ENCODE results near the gene VSTM4.

Gene VSTM4

GRCh38 chr10:49054753-49055152 lies 60.6 kb downstream of the VSTM4 start:
- no peak for TF ChIP-seq CTCF (IDR thresholded peaks at IDR 0.05)
- Histone ChIP-seq H3K4me3 (no peak overlapping the region), H3K9me3 (no peaks in the 10 kb centered on the region), H3K27ac (no peak overlapping the region), H3K4me1 (peaks cover 0 to 47% (median 19%) of the 10 kb centered on the region in 4 donors), H3K36me3 (no peaks in the 10 kb centered on the region), H3K27me3 (no peaks in the 10 kb centered on the region)
- DNase-seq = no peak
- intact Hi-C loops (cut with DNase I; ENCODE audit: low total_unique reads) = no loop called here

- Histone ChIP-seq H3K27me3 (no peaks in the 10 kb centered on the region), H3K9me3 (no peaks in the 10 kb centered on the region), H3K36me3 (no peaks in the 10 kb centered on the region), H3K4me3 (no peak overlapping the region), H3K27ac (no peak overlapping the region), H3K4me1 (peaks cover 0 to 44% (median 17%) of the 10 kb centered on the region in 4 donors)
- no peak for TF ChIP-seq CTCF (IDR thresholded peaks at IDR 0.05)
- intact Hi-C loops (cut with DNase I; ENCODE audit: low total_unique reads) = no loop called here
- DNase-seq = no peak
These were observed 61.2 kb downstream of the VSTM4 start for GRCh38 chr10:49053998-49054692.

DNA sequence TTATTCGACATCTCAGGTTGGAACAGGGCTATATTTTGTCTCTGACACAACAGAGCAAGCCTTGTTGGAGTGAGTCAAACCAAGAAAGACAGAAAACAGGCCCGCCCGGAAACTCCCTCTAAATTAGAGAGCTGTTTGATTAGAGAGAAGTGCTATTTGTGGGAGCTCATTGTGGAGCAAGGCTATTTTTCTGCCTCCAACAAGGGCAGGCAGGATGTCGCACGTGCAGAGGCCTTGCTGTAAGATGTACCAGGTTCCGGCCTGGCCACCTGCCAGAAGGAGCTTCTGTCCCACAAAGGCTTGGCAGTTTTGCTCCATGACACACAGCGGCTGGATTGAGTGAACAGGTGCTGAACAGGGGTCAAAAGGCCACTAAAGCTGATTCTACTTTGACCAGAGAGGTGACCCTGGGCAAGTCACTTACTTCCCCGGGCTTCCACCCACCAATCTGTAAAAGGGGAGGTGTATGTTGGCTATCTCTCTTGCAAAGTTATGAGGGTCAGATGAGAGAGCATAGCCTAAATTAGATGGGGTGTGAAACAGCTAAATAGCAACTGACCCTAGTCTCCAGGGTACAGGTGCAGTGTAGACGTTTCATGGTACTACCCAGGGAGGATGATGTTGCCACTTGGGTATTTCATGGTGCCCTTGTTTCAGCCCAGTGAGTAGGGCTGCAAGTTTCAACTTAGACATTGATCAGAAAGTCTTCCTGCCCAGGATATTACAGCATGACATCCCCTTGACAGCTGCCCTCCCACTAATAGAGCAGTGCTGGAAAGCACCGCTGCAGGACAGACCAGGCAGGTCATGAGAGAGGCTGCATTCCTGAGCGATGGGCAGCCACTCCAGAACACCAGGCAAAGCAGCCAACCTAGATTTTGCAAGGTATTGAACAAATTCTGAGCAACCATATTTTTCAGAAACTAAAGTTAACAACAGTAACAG lies 62.0 kb downstream of the VSTM4 start:
- DNase-seq = no peak
- no peak overlapping the region for H3K27ac ChIP-seq
- intact Hi-C loops (cut with DNase I; ENCODE audit: low total_unique reads) = no loop called here

GRCh38 chr10:49052069-49052468 lies 63.3 kb downstream of the VSTM4 start:
- H3K9me3 ChIP-seq = no peaks in the 10 kb centered on the region
- DNase-seq = no peak
- no peak overlapping the region for H3K27ac ChIP-seq
- intact Hi-C loops (cut with DNase I; ENCODE audit: low total_unique reads) = no loop called here
- H3K36me3 ChIP-seq = peaks cover 0 to 6% (median 4%) of the 10 kb centered on the region in 3 donors
- peaks cover 0 to 27% (median 2%) of the 10 kb centered on the region in 4 donors for H3K4me1 ChIP-seq
- no peaks in the 10 kb centered on the region for H3K27me3 ChIP-seq
- H3K4me3 ChIP-seq = no peak overlapping the region
- TF ChIP-seq CTCF (IDR thresholded peaks at IDR 0.05) = no peak

More for the DNA sequence above, 62.0 kb downstream of the VSTM4 start:
- Histone ChIP-seq H3K4me1 (peaks cover 0 to 35% (median 8%) of the 10 kb centered on the region in 4 donors), H3K27me3 (no peaks in the 10 kb centered on the region), H3K9me3 (no peaks in the 10 kb centered on the region), H3K4me3 (no peak overlapping the region), H3K36me3 (no peaks in the 10 kb centered on the region)
- no peak for TF ChIP-seq CTCF (IDR thresholded peaks at IDR 0.05)

GRCh38 chr10:49050906-49051305 lies 64.4 kb downstream of the VSTM4 start:
- TF ChIP-seq CTCF (IDR thresholded peaks at IDR 0.05) = no peak
- H3K9me3 ChIP-seq = no peaks in the 10 kb centered on the region
- no peak overlapping the region for H3K27ac ChIP-seq
- DNase-seq = no peak
- no peaks in the 10 kb centered on the region for H3K27me3 ChIP-seq
- no peak overlapping the region for H3K4me3 ChIP-seq
- intact Hi-C loops (cut with DNase I; ENCODE audit: low total_unique reads) = no loop called here
- peaks cover 0 to 19% (median 0%) of the 10 kb centered on the region in 4 donors for H3K4me1 ChIP-seq
- peaks cover 0 to 10% (median 7%) of the 10 kb centered on the region in 3 donors for H3K36me3 ChIP-seq

Measured in tibial artery (tissue), 4 donors.